Ovary (tissue), 9 donors: ENCODE results near the gene INAFM1. TPM values are rescaled to one million over a fixed set of nuclear protein-coding genes. Genes with fewer than 3 reads are reported as not detected.
A peak's percentile ranks its signal among the peaks of the same experiment; 100 is the strongest.

Experiments used
- DNase-seq, 5 donors: peaks; one replicate each; pipeline ENCODE4 v3.0.0-alpha.2; 2019 to 2020
- H3K27ac ChIP-seq, 2 donors: fragments of 200-600 bp; one replicate each; pipeline versions ENCODE4 v1.5.1 to v1.8.0; 2019 to 2022
- H3K27me3 ChIP-seq: fragments of 200-600 bp; one replicate; pipeline ENCODE4 v1.8.0; 2022
- H3K36me3 ChIP-seq: fragments of 200-600 bp; sonication (generic); one replicate; pipeline ENCODE4 v1.5.1; 2019
- H3K4me1 ChIP-seq: one replicate; pipeline ENCODE4 v1.8.1; 2013; ENCODE audit warnings: mild to moderate bottlenecking, moderate library complexity; ENCODE audit not compliant: insufficient read depth
- H3K4me3 ChIP-seq: fragments of 200-600 bp; sonication (generic); one replicate; pipeline ENCODE4 v1.5.1; 2017
- H3K9me3 ChIP-seq, 2 donors: fragments of 200-600 bp in 1 of 2; sonication (generic) in 1 of 2; one replicate each; pipeline versions ENCODE4 v1.5.1 to v1.8.1; 2013 to 2019; ENCODE audit warnings: mild to moderate bottlenecking in 1 of 2, moderate library complexity in 1 of 2
- EP300 ChIP-seq: sonication (generic); formaldehyde crosslinking; IDR thresholded peaks from one replicate; pipeline ENCODE4 v1.6.1; 2017; ENCODE audit warnings: antibody characterized with exemption
- POLR2A ChIP-seq: fragments of 450-650 bp; IDR thresholded peaks from one replicate; pipeline ENCODE4 v1.6.1; 2017; ENCODE audit warnings: antibody characterized with exemption, mild to moderate bottlenecking, moderate library complexity
- WGBS, 3 donors: extraction: QIAGEN DNeasy Blood & Tissue Kit in 1 of 3; methylation state at CpG; one replicate each; pipeline versions ENCODE4 v1.1.5 to v1.1.7; 2013 to 2017; 5-methylcytosine and 5-hydroxymethylcytosine counted together
- intact Hi-C, 4 donors: fragments of 100-400 bp; cut with DNase I; formaldehyde crosslinking; loops; one replicate each; pipeline versions ENCODE4 v1.11.0 to v1.15.1; 2022 to 2023
- polyA plus RNA-seq, 2 donors: library from polyadenylated mRNA; stranded (reverse); fragments of 200-250 nt in 1 of 2; fragments of 350-450 nt in 1 of 2; fragmentation: Illumina TruSeq in 1 of 2; extraction: RNeasy Lipid Tissue Mini Kit (QIAGEN cat#74804) in 1 of 2; gene quantifications; one replicate each; pipeline ENCODE4 v1.2.3, GENCODE V29; 2013 to 2014
- total RNA-seq, 7 donors: library from RNA; depleted of rRNA in 2 of 7; stranded (reverse); fragments of >200 nt in 2 of 7; fragmentation: NEBNext Ultra II Directional in 3 of 7; extraction: Animal tissue kit (Norgen Biotek cat#: 25700) in 3 of 7; gene quantifications; one replicate each; pipeline versions ENCODE4 v1.1.0 to v1.2.4, GENCODE V29; 2016 to 2023
- TF ChIP-seq, protein P1 (sequence below), 3 donors: fragments of 450-650 bp in 2 of 3; fragments of 200-600 bp in 1 of 3; IDR thresholded peaks; one replicate each; pipeline versions ENCODE4 v1.5.1 to v1.8.0; 2016 to 2022; ENCODE audit warnings: antibody characterized with exemption in 3 of 3, mild to moderate bottlenecking in 1 of 3
- donor health status: DM: no; HTN: no; CAD: no; lungs with moderate emphysema.
- donor health status: DM: no; HTN: no; CAD: no.
- donor health status: Bipolar disorder and iron deficiency.
- donor health status: DM: yes; HTN: yes; CAD: no.
- donor health status: DM: no; HTN: no; CAD: no.
- donor health status: DM: yes; HTN: yes; CAD: no.

Gene INAFM1
- total and polyA plus RNA-seq, 9 donors: 0.73 to 53.3 (median 26.5) TPM

DNA sequence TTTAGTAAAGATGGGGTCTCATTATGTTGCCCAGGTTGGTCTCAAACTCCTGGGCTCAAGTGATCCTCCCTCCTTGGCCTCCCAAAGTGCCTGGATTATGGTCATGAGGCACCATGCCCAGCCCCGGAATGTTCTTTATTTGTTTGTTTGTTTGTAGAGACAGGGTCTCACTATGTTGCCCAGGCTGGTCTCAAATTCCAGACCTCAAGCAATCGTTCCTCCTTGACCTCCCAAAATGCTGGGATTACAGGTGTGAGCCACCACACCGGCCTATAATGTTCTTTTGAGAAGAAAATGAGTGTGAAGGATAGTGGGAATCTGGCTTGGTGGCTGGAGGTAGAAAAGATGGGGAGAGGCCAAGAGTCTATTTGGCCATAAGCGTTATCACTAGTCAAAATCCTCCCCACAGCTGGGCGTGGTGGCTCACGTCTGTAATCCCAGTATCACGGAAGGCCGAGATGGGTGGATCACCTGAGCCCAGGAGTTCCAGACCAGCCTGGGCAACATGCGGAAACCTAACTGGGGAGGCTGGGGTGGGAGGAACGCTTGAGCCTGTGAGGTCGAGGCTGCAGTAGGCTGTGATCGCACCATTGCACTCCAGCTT is 38.5 kb upstream of the INAFM1 start:
- Histone ChIP-seq H3K9me3 (no peaks in the 10 kb centered on the region), H3K4me1 (peaks cover 10% of the 10 kb centered on the region), H3K36me3 (no peaks in the 10 kb centered on the region), H3K27ac (no peak overlapping the region), H3K4me3 (no peak overlapping the region), H3K27me3 (no peaks in the 10 kb centered on the region)
- WGBS, 3 donors: 85 to 89% (median 88%) methylated on average over 12 of the region's 12 CpGs
- no peak for TF ChIP-seq EP300
- TF ChIP-seq, protein P1, sequence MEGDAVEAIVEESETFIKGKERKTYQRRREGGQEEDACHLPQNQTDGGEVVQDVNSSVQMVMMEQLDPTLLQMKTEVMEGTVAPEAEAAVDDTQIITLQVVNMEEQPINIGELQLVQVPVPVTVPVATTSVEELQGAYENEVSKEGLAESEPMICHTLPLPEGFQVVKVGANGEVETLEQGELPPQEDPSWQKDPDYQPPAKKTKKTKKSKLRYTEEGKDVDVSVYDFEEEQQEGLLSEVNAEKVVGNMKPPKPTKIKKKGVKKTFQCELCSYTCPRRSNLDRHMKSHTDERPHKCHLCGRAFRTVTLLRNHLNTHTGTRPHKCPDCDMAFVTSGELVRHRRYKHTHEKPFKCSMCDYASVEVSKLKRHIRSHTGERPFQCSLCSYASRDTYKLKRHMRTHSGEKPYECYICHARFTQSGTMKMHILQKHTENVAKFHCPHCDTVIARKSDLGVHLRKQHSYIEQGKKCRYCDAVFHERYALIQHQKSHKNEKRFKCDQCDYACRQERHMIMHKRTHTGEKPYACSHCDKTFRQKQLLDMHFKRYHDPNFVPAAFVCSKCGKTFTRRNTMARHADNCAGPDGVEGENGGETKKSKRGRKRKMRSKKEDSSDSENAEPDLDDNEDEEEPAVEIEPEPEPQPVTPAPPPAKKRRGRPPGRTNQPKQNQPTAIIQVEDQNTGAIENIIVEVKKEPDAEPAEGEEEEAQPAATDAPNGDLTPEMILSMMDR (IDR thresholded peaks at IDR 0.05): no peak
- TF ChIP-seq POLR2A: no peak
- intact Hi-C loops: no loop called here
- no peak for DNase-seq

DNA sequence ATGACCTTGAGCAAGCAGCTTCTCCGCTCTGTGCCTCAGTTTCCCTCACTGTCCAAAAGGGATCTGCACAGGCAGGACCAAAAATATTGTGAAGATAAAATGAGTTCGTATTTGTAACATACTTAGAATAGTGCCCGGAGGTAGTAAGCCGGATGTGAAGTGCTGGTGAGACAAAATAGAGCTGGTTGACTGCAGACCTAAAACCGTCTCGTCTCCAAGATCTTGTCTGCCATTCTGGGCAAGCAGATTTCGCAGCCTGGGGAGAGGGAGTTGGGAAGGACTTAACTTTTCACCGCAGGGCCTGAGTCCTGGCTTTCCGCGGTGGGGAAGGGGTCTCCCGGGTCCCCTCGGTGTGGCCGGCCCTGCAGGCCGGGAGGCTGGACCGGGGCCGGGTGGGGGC is 35.5 kb upstream of the INAFM1 start:
- Histone ChIP-seq H3K4me3 (no peak overlapping the region), H3K36me3 (no peaks in the 10 kb centered on the region), H3K4me1 (peaks cover 6% of the 10 kb centered on the region), H3K27ac (no peak overlapping the region), H3K9me3 (no peaks in the 10 kb centered on the region), H3K27me3 (no peaks in the 10 kb centered on the region)
- intact Hi-C loops: no loop called here
- no peak for DNase-seq
- WGBS, 3 donors: 5 to 13% (median 5%) methylated on average over 11 to 16 of the region's 16 CpGs
- TF ChIP-seq POLR2A: no peak
- TF ChIP-seq EP300: no peak
- TF ChIP-seq, protein P1 (IDR thresholded peaks at IDR 0.05): no peak

DNA sequence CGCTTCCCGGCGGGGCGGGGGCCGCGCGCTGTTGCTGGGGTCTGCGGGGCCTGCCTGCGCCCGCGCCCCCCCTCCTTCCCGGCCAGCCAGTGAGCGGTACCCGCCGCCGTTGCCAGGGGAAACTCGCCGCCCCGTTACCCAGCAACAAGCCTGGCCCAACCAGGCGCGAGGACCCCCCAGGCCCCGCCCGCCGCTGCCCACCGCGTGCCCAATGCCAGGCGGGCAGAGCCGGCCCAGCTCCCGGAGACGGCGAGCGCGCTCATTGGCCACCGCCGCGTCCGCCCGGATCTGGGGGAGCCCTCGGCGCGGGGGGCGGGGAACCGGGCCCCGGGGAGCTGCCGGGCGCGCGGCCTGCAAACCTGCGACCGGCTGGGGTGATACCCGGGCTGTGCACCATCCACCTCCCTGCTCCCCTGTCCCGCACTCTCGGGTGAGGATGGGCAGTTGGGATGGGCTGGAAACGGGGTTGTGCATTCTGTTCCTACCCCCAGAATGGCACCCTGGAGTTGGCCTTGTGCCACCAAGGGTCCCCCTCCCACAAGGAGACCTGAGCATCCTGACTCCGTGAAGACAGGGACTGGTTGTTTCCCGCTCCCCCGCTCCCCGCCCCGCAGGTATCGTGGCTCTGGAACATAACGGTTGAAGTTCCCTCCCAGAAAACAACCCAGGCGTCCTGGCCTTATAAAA is 34.9 kb upstream of the INAFM1 start:
- intact Hi-C loops: loop anchor here in 2 of 4 donors (10.0 kb wide), 2 partner anchors 45 to 95 kb away; no protein-coding TSS in a partner anchor
- H3K36me3 ChIP-seq: no peaks in the 10 kb centered on the region
- peak in 4 of 5 donors; percentile 51 to 71 (median 60) for DNase-seq
- TF ChIP-seq EP300 (no peak), POLR2A (no peak)
- TF ChIP-seq, protein P1 (IDR thresholded peaks at IDR 0.05): no peak
- WGBS, 3 donors: 3 to 8% (median 6%) methylated on average over 26 to 62 of the region's 62 CpGs
- no peaks in the 10 kb centered on the region for H3K27me3 ChIP-seq
- peaks cover 6% of the 10 kb centered on the region for H3K4me1 ChIP-seq
- H3K27ac ChIP-seq: no peak overlapping the region
- H3K4me3 ChIP-seq: peak overlapping the region; percentile 18
- no peaks in the 10 kb centered on the region for H3K9me3 ChIP-seq

DNA sequence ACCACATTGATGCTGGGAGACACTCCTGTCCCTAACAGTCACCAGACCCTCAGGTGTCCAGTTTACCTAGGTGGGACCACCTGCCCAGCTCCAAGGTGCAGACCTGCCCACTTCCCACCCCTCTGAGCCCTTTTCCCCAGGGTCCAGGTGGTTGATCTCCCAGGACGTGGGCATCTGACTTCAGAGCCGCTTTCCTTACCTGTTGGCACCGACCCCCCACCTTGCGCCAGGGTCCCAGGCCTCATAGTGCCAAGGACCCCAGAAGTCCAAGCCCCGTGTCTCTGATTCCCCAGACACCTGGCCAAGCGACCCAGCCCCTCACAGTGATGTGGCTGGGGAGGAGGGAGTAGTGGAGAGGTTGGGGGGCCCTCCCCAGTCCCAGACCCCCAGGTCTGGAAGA is 34.1 kb upstream of the INAFM1 start:
- Histone ChIP-seq H3K4me1 (peaks cover 6% of the 10 kb centered on the region), H3K27ac (no peak overlapping the region), H3K4me3 (no peak overlapping the region), H3K36me3 (no peaks in the 10 kb centered on the region), H3K27me3 (no peaks in the 10 kb centered on the region), H3K9me3 (no peaks in the 10 kb centered on the region)
- TF ChIP-seq, protein P1 (IDR thresholded peaks at IDR 0.05): no peak
- TF ChIP-seq POLR2A (no peak), EP300 (no peak)
- intact Hi-C loops: loop anchor here in 2 of 4 donors (10.0 kb wide), 2 partner anchors 46 to 96 kb away; no protein-coding TSS in a partner anchor
- 60 to 76% (median 64%) methylated on average over 6 of the region's 6 CpGs for WGBS, 3 donors
- DNase-seq: no peak
